ENCODE data around the gene NPEPPS.

DNA sequence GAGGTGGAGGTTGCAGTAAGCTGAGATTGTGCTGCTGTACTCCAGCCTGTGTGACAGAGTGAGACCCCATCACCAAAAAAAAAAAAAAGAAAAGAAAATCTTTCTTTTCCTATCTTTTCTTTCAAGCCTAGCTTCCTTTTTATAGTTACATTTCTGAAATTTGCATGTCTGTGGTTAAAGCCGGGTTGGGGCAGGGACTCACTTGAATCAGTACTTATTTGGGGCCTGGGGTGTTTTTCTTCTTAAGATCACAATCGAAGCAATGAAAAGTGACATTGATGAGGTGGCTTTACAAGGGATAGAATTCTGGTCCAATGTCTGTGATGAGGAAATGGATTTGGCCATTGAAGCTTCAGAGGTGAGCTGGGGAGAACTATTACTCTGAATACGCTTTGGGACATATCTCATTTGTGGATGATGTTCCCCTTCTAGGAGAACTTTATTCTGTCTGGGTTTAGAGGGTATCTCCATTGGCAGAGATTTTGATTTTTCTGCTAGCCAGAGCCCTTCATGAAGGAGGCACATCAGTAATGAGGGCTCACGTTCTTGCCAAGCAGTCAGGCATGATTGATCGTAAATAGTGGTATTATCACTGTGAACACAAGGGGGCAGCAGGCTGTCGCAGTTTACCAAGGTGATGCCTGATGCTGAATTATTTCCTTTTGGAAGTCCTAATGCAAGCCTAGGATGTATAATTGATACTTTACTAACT, 133.2 kb downstream of the NPEPPS start:
- TF ChIP-seq CTCF (IDR thresholded peaks at IDR 0.05; ENCODE audit: insufficient read depth, low read length, poor library complexity, severe bottlenecking), result peak; percentile 55
- no peak for TF ChIP-seq EZH2phosphoT487 (conservative IDR thresholded peaks at IDR 0.05; ENCODE audit: low read length)

Measured in SU-DHL-6 (cell line).